ENCODE data around the gene DCAF17. TPM values are rescaled to one million over a fixed set of nuclear protein-coding genes. Genes with fewer than 3 reads are reported as not detected.
"Not testable (repeated sequence)": the region's sequence is repeated elsewhere in the genome, so short reads cannot be mapped to it uniquely, and the experiment has no call there.

Gene DCAF17
- total RNA-seq, 1 donor from 2014 or later = 19.6 TPM

- Histone ChIP-seq H3K9me3 (no peaks in the 10 kb centered on the region), H3K4me1 (no peaks in the 10 kb centered on the region), H3K27ac (no peak overlapping the region), H3K27me3 (no peaks in the 10 kb centered on the region), H3K4me3 (no peak overlapping the region), H3K36me3 (no peaks in the 10 kb centered on the region)
- TF ChIP-seq POLR2AphosphoS5 (IDR thresholded peaks at IDR 0.05; ENCODE audit: insufficient read depth in 1 of 2, low read depth in 1 of 2) (no peak), CTCF (IDR thresholded peaks at IDR 0.05) (no peak), POLR2A (IDR thresholded peaks at IDR 0.05) (no peak)
- DNase-seq (ENCODE audit: extremely low spot score in 2 of 2) = no peak
- intact Hi-C loops (cut with DNase I) = no loop called here
These were observed 57.3 kb downstream of the DCAF17 start for GRCh38 chr2:171491292-171491691.

- no peak for DNase-seq (ENCODE audit: extremely low spot score in 2 of 2)
- no peaks in the 10 kb centered on the region for H3K27me3 ChIP-seq
- TF ChIP-seq CTCF (IDR thresholded peaks at IDR 0.05) (no peak), POLR2A (IDR thresholded peaks at IDR 0.05) (no peak), POLR2AphosphoS5 (IDR thresholded peaks at IDR 0.05; ENCODE audit: insufficient read depth in 1 of 2, low read depth in 1 of 2) (no peak)
- no peaks in the 10 kb centered on the region for H3K9me3 ChIP-seq
- no peaks in the 10 kb centered on the region for H3K4me1 ChIP-seq
- no peaks in the 10 kb centered on the region for H3K36me3 ChIP-seq
- no peak overlapping the region for H3K27ac ChIP-seq
- H3K4me3 ChIP-seq = no peak overlapping the region
- intact Hi-C loops (cut with DNase I) = no loop called here
These were observed 58.6 kb downstream of the DCAF17 start for GRCh38 chr2:171492664-171493063.

- H3K27me3 ChIP-seq; intact Hi-C loops (cut with DNase I); H3K4me1 ChIP-seq; H3K36me3 ChIP-seq; H3K4me3 ChIP-seq; H3K9me3 ChIP-seq; H3K27ac ChIP-seq; DNase-seq (ENCODE audit: extremely low spot score in 2 of 2): not testable (repeated sequence)
These were observed 63.6 kb downstream of the DCAF17 start for GRCh38 chr2:171497664-171498063.

- Histone ChIP-seq H3K36me3 (no peaks in the 10 kb centered on the region), H3K27me3 (no peaks in the 10 kb centered on the region), H3K9me3 (no peaks in the 10 kb centered on the region), H3K27ac (no peak overlapping the region), H3K4me1 (no peaks in the 10 kb centered on the region), H3K4me3 (no peak overlapping the region)
- DNase-seq (ENCODE audit: extremely low spot score in 2 of 2) = no peak
- intact Hi-C loops (cut with DNase I) = no loop called here
- TF ChIP-seq POLR2A (IDR thresholded peaks at IDR 0.05) (no peak), POLR2AphosphoS5 (IDR thresholded peaks at IDR 0.05; ENCODE audit: insufficient read depth in 1 of 2, low read depth in 1 of 2) (no peak), CTCF (IDR thresholded peaks at IDR 0.05) (no peak)
These were observed 71.3 kb downstream of the DCAF17 start for GRCh38 chr2:171505374-171505773.

GRCh38 chr2:171509945-171510731 is 76.1 kb downstream of the DCAF17 start:
- intact Hi-C loops (cut with DNase I) = no loop called here
- Histone ChIP-seq H3K27ac (no peak overlapping the region), H3K4me1 (no peaks in the 10 kb centered on the region), H3K36me3 (no peaks in the 10 kb centered on the region), H3K9me3 (no peaks in the 10 kb centered on the region), H3K4me3 (no peak overlapping the region), H3K27me3 (no peaks in the 10 kb centered on the region)
- no peak for TF ChIP-seq CTCF (IDR thresholded peaks at IDR 0.05)
- no peak for TF ChIP-seq POLR2AphosphoS5 (IDR thresholded peaks at IDR 0.05; ENCODE audit: insufficient read depth in 1 of 2, low read depth in 1 of 2)
- TF ChIP-seq POLR2A (IDR thresholded peaks at IDR 0.05) = no peak
- no peak for DNase-seq (ENCODE audit: extremely low spot score in 2 of 2)
